HG02642 (cell line): ENCODE data around the gene LMNTD2.
A peak's percentile ranks its signal among the peaks of the same experiment; 100 is the strongest.

Experiments
- ATAC-seq: cut with Tn5 transposase; IDR thresholded peaks from one replicate; pipeline ENCODE4 v1.9.1; 2021; ENCODE audit warnings: mild to moderate bottlenecking; ENCODE audit not compliant: unreplicated experiment, poor library complexity

LMNTD2 gene

DNA sequence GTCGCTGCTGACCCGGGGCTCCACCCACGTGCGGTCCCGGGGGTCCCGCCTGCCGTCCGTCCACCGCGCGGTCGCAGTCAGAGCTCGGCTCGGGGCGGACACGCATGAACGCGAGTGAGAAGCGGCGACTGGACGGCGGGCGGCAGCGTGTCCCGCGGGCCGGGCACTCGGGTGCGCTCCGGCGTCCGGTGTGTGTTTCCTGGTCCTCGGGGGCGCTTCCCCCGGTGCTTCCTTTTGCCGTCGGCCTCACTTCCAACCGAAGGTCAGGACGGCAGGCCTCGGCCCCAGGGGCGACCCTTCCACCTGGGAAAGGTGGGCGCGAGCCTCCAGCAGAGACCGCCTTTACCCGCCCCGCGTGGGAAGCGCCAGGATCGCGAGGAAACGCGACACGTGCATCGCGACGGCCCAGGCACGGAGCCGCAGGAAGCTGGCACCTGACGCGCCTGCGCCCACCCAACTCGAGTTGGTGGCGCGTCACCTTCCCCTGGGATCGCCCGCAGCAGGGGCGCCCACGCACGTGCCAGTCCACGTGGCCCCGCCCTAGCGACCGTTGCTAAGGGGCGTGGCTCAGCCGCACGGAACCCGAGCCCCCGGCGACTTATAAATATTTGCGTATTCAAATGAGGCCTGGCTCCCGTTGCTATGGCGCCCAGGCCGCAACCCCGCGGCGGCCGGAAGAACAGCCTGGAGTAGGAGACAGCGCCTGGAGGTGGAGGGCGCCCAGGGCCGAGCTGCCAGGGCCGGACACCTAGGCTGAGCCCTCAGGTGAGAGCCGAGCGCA lies 23.5 kb downstream of the LMNTD2 start, which contains the start of gene LRRC56:
TSS of gene LRRC56 (plus strand) at position 687 of the 781 bp plus-strand sequence. CDS start 3,158 bp downstream, outside the sequence.
- peak; percentile 51 for ATAC-seq

- peak; percentile 73 for ATAC-seq
Measured at GRCh38 chr11:535519-536454, 24.8 kb downstream of the LMNTD2 start, which contains the start of gene HRAS. HRAS (minus strand) TSS chr11:535576.

- no peak for ATAC-seq
Measured at GRCh38 chr11:535210-535518, 25.4 kb downstream of the LMNTD2 start.

GRCh38 chr11:534396-535209 lies 25.9 kb downstream of the LMNTD2 start:
- peak; percentile 3 for ATAC-seq

GRCh38 chr11:533586-534395 lies 26.7 kb downstream of the LMNTD2 start:
- ATAC-seq = no peak

DNA sequence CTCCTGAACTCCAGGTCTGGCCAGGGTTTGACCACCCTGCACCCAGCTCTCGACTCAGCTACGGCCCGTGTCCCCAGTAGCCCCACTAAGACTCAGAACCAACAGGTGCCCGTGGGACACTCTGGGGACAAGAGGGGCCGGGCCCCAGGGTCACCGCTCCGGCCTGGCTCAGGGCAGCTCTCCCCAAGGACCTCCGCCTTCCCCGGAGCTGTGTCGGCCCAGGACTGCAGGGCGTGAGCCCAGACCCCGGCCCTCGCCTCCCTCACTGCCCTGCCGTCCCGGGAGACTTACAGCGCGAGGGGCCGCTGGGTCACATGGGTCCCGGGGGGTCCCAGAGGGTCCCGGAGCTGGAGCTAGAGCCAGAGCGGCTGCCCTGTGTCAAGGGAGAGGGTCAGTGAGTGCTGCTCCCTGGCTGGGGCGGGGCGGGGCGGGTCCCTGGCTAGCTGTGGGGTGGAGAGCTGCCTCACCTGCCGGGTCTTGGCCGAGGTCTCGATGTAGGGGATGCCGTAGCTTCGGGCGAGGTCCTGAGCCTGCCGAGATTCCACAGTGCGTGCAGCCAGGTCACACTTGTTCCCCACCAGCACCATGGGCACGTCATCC lies 27.5 kb downstream of the LMNTD2 start:
- ATAC-seq = no peak

- no peak for ATAC-seq
Measured at GRCh38 chr11:532527-532985, 28.0 kb downstream of the LMNTD2 start.

- no peak for ATAC-seq
Measured at GRCh38 chr11:531919-532526, 28.5 kb downstream of the LMNTD2 start.

DNA sequence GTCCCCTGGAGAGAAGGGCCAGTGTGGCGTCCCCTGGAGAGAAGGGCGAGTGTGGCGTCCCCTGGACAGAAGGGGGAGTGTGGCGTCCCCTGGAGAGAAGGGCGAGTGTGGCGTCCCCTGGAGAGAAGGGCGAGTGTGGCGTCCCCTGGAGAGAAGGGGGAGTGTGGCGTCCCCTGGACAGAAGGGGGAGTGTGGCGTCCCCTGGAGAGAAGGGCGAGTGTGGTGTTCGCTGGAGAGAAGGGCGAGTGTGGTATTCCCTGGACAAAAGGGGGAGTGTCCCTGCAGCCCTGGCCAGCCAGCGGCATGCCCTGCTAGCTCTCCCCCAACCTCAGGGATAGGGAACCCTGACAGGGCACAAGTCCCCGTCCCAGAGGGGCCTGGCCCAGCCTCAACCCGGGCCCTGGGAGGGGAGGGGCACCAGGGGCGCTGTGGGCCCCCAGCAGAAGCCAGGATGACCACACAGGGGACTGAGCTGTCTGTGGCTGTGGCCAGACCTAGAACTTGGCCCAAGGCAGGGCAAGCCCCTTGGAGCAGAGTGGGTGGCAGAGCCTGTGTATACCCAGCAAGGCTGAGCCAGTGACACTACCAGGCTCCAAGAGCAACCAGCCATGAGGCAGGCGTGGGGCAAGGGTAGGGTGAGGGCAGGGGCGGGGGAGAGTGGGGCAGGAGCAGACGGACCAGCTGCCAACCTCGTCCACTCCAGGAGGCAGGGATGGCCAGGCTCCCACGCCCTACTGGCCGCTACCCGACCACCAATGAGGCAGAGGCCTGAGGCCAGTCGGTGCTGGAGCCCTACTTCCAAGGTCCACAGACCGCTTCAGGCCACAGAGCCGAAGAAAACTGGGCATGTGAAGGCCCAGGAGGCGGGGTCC lies 29.3 kb downstream of the LMNTD2 start:
- no peak for ATAC-seq

- ATAC-seq = no peak
Measured at GRCh38 chr11:529728-530411, 30.7 kb downstream of the LMNTD2 start.

- ATAC-seq = no peak
Measured at GRCh38 chr11:528815-529727, 31.5 kb downstream of the LMNTD2 start.

GRCh38 chr11:528166-528814 lies 32.2 kb downstream of the LMNTD2 start:
- ATAC-seq = no peak

DNA sequence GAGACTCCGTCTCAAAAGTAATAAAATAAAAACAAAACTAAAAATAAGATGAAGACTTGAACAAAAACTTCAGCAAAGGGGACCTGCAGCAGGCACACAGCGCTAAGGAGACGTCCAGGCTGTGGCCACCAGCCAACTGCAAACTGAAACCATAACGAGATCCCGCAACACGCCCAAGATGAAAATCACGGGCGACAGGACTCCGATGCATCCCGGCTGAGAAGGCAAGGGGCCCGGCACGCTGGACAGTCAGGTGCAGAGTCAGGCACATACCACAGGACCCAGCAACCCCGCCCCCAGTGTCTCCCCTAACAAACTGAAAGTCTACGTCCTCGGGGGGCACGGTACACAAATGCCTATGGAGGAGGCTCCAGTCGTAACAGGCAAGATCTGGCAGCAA lies 34.3 kb downstream of the LMNTD2 start:
- no peak for ATAC-seq

DNA sequence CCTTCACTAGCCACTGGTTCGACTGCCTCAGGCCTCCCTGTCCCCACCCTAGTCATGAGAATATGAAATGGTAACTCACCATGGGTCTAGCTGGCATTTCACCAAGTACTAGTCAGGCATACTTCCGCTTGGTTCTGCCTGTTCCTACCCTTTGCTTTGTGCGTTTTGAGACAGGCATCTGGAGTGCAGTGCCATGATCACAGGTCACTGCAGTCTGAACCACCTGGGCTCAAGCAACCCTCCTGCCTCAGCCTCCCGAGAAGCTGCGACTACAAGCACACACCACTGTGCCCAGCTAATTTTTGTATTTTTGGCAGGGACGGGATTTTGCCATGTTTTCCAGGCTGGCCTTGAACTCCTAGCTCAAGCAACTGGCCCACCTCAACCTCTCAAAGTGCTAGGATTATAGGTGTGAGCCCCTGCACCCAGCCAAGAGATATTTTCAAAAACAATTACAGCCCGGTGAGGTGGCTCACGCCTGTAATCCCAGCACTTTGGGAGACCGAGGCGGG lies 39.3 kb downstream of the LMNTD2 start:
- no peak for ATAC-seq

GRCh38 chr11:520428-521176 lies 39.9 kb downstream of the LMNTD2 start:
- ATAC-seq = no peak
